NCI-H128 (cell line): ENCODE data around the gene BPGM.

Experiments used
- DNase-seq: peaks from one replicate; lab custom pipeline; 2025; ENCODE audit not compliant: unreplicated experiment; lab: John Stamatoyannopoulos, UW

The BPGM gene

DNA sequence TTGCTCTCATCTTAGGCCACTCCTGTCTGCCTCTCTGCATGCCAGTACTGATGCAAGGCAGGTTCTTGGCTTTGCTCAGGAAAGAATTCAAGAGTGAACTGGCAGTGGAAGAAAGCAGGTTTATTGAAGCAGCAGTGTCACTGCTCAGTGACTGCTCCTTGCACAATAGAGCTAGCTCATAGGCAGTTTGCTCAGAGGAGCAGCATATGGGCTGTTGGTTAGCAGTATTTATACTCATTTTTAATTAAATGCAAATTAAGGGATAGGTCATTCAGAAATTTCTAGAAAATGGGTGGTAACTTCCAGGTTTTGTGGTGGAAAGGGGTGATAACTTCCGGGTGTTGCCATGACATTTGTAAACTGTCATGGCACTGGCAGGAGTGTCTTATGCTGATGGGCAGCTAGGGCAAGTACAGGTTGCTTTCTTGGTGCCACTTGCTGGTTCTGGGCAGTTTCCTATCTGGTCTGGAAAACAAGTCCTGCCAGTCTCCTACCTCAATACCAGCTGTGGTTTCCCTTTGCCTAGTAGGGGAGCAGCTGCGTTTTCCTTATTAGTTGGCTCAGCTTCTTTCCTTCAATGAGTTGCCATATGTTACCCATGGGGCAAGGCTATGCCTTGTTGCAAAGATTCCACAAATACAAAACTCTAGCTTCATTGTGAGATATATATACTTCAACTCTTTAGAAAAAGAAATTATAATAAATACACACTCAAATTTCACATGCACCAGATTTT lies 68.0 kb downstream of the BPGM start:
- no peak for DNase-seq

DNA sequence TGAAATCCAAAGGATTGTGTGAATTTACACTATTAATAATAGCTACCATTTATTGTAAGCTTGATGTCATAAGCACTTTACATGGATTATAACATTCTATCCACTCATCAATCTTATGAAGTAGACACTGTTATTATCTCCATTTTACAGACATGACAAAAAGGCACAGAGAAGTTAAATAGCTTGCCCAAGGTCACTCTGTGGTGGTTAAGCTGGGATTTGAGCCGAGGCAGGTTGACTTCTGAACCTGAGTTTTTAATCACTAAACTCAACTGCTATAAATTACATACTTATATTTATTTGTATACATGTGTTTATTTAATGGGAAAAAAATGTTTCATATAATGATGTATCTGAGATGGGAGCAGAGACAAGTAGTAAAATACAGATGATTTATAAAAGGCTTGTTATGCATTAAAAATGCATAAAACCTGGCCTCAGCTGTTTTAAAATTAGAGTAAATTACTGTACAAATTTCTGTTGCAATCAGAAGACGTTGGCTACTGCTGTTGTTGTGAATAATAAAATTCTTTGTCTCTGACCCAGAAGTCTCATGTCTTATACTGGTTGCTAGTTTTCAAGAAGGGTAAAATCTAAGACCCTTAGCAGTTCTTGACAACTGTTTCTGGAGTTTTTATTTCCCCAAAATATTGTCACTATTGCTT lies 71.7 kb downstream of the BPGM start:
- DNase-seq: no peak

- no peak for DNase-seq
Observed at GRCh38 chr7:134720091-134720935, 73.7 kb downstream of the BPGM start.

- no peak for DNase-seq
Observed at GRCh38 chr7:134721171-134721570, 74.5 kb downstream of the BPGM start.

DNA sequence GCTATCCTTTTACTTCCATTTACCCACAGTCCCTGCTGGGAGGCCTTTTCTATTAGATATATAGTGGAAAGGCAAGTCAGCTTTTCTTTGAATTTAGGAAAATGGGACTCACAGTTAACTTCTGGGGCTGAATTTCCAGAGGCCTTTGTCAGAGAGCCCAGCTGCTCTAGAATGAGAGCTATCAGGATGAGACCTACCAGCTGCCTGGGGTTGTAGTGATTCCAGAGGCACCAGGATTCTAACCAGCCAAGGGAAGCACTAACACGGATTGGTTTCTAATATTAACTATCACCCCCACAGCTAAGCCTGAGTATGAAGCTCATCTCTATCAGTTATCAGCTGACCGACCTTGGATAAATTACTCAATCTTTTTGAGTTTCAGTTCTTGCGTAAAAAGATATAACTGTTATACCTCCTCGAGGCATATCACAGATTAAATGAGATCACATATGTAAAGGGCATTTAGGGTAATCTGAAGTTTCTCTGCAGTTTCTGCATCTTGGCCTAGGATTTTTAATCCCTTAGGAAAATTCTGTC lies 76.2 kb downstream of the BPGM start:
- DNase-seq: no peak

- no peak for DNase-seq
Observed at GRCh38 chr7:134723892-134724291, 77.2 kb downstream of the BPGM start.

DNA sequence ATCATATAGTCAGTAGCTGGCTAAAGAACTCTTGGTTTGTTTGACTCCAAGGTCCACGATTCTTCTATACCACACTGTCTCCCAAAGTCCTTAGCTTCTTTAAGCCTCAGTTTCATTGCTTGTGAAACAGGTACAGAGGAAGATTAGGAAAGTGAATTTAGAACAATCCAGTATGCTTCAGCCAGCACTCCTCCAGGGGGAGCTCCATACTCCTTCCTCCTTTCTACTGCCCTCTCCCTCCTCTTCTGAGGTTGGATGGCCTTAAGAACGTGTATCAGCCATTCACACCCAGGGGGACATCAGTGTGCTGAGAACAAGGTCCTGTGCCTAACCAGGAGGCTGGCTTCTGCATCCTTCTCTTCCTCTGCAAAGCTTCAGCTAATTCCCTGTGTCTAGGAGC lies 78.0 kb downstream of the BPGM start:
- no peak for DNase-seq

- no peak for DNase-seq
Observed at GRCh38 chr7:134726581-134726980, 79.9 kb downstream of the BPGM start.

- DNase-seq: no peak
Observed at GRCh38 chr7:134727711-134728110, 81.1 kb downstream of the BPGM start.
